Lower leg skin (tissue), 4 donors: ENCODE results near the gene GAGE12F. TPM values are rescaled to one million over a fixed set of nuclear protein-coding genes. Genes with fewer than 3 reads are reported as not detected.

Source experiments
- DNase-seq, 2 donors: peaks; one replicate each; pipeline ENCODE4 v3.0.0-alpha.2; 2019; ENCODE audit warnings: low spot score in 2 of 2
- H3K4me3 ChIP-seq: fragments of 200-600 bp; sonication (generic); 2 replicates; pipeline ENCODE4 v1.5.1; 2017; ENCODE audit warnings: mild to moderate bottlenecking, low read depth; ENCODE audit not compliant: poor library complexity, severe bottlenecking
- POLR2A ChIP-seq, 2 donors: fragments of 450-650 bp; IDR thresholded peaks; one replicate each; pipeline ENCODE4 v1.6.1; 2016 to 2017; ENCODE audit warnings: antibody characterized with exemption in 2 of 2, mild to moderate bottlenecking in 1 of 2, moderate library complexity in 1 of 2
- WGBS, 2 donors: methylation state at CpG; one replicate each; pipeline ENCODE4 v1.1.5; 2018; 5-methylcytosine and 5-hydroxymethylcytosine counted together
- intact Hi-C: fragments of 100-400 bp; cut with DNase I; formaldehyde crosslinking; loops from one replicate; pipeline ENCODE4 v1.15.0; 2023; ENCODE audit warnings: low total_unique reads
- total RNA-seq, 4 donors: library from RNA; depleted of rRNA; stranded (reverse); fragments of >200 nt; gene quantifications; one replicate each; pipeline ENCODE4 v1.1.0, GENCODE V29; 2016
- TF ChIP-seq, protein P1 (sequence below), 3 donors: fragments of 450-650 bp; IDR thresholded peaks; one replicate each; pipeline ENCODE4 v1.5.1; 2016; ENCODE audit warnings: antibody characterized with exemption in 3 of 3, mild to moderate bottlenecking in 3 of 3, moderate library complexity in 2 of 3

The GAGE12F gene
- total RNA-seq, 4 donors from 2014 or later: not detected

DNA sequence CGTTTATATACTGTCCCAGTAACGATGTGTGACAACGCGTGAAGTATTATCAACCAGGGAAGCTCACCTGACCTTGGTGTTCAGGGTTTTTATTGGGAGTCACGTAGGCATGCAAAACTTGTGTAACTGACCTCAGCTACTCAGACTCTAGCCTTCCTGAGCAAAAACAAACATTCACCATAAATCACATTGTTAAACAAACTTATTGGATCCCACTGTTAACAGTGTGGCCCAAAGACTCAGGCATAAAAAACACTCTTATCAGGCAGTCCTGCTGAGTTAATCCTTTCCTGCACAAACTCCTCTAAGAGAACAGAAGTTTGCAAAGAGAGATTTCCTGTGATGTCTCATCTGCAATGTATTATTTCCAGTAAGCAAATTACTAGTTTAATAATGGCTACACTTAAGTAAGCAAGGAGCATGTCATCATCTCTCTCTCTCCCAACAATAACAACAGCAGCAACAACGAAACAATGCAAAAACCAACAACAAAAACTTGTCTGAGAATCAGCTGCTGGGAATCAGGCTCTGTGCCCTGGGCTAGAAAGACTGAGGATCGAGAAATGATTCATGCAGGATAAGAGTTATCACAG lies 50.2 kb downstream of the GAGE12F start:
- TF ChIP-seq, protein P1, sequence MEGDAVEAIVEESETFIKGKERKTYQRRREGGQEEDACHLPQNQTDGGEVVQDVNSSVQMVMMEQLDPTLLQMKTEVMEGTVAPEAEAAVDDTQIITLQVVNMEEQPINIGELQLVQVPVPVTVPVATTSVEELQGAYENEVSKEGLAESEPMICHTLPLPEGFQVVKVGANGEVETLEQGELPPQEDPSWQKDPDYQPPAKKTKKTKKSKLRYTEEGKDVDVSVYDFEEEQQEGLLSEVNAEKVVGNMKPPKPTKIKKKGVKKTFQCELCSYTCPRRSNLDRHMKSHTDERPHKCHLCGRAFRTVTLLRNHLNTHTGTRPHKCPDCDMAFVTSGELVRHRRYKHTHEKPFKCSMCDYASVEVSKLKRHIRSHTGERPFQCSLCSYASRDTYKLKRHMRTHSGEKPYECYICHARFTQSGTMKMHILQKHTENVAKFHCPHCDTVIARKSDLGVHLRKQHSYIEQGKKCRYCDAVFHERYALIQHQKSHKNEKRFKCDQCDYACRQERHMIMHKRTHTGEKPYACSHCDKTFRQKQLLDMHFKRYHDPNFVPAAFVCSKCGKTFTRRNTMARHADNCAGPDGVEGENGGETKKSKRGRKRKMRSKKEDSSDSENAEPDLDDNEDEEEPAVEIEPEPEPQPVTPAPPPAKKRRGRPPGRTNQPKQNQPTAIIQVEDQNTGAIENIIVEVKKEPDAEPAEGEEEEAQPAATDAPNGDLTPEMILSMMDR (IDR thresholded peaks at IDR 0.05): no peak
- no peak for TF ChIP-seq POLR2A (IDR thresholded peaks at IDR 0.05)
- no peak overlapping the region for H3K4me3 ChIP-seq
- intact Hi-C loops: no loop called here
- DNase-seq: no peak
- WGBS, 2 donors: 47 to 67% methylated on average over 7 of the region's 7 CpGs

Other genes with a start within 250 kb of the GAGE12F start
- gene GAGE12J, start 238.8 kb upstream of the GAGE12F start, total RNA-seq: not detected
- not detected for gene GAGE13, start 229.3 kb upstream of the GAGE12F start, total RNA-seq
- gene GAGE12C, start 28.7 kb upstream of the GAGE12F start, total RNA-seq: not detected
- not detected for gene GAGE12D, start 19.1 kb upstream of the GAGE12F start, total RNA-seq
- gene GAGE12E, start 9.6 kb upstream of the GAGE12F start, total RNA-seq: not detected
- gene GAGE12G, start 9.6 kb downstream of the GAGE12F start, total RNA-seq: not detected
- gene GAGE12H, start 19.1 kb downstream of the GAGE12F start, total RNA-seq: not detected
- not detected for gene GAGE2A, start 28.7 kb downstream of the GAGE12F start, total RNA-seq
- gene GAGE1, start 38.2 kb downstream of the GAGE12F start, total RNA-seq: not detected
- gene PAGE1, start 135.1 kb downstream of the GAGE12F start, total RNA-seq: not detected